Body of pancreas (tissue), 4 donors: ENCODE results near the gene SCIN.

Experiments
- POLR2A ChIP-seq, 3 donors: fragments of 450-650 bp; IDR thresholded peaks; one replicate each; pipeline ENCODE4 v1.6.1; 2016; ENCODE audit warnings: antibody characterized with exemption in 3 of 3, mild to moderate bottlenecking in 2 of 3
- TF ChIP-seq, protein P1 (sequence below), 7 experiments: fragments of 450-650 bp in 4 of 7; fragments of 200-600 bp in 3 of 7; sonication (generic) in 3 of 7; IDR thresholded peaks; one replicate each; pipeline ENCODE4 v1.5.1; 2016 to 2019; ENCODE audit warnings: antibody characterized with exemption in 7 of 7

DNA sequence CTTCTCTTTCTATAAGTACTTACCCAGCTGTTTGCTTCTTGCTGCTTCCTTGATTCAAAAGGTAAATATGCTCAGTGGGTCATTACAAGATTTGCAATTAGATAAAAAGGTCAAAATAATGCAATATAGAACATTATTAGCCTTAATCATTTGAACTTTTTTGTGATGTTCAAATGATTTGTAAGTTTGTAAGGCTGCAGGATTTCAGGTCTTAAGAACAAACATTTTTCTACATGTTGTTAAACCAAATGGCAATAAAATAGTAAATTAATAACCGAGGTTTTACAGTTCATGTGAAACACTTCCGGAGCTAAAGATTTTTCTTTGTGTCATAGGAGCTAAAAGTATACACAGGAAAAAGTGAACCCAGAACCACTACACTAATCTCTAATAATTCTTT is 16.2 kb upstream of the SCIN start:
- TF ChIP-seq, protein P1, sequence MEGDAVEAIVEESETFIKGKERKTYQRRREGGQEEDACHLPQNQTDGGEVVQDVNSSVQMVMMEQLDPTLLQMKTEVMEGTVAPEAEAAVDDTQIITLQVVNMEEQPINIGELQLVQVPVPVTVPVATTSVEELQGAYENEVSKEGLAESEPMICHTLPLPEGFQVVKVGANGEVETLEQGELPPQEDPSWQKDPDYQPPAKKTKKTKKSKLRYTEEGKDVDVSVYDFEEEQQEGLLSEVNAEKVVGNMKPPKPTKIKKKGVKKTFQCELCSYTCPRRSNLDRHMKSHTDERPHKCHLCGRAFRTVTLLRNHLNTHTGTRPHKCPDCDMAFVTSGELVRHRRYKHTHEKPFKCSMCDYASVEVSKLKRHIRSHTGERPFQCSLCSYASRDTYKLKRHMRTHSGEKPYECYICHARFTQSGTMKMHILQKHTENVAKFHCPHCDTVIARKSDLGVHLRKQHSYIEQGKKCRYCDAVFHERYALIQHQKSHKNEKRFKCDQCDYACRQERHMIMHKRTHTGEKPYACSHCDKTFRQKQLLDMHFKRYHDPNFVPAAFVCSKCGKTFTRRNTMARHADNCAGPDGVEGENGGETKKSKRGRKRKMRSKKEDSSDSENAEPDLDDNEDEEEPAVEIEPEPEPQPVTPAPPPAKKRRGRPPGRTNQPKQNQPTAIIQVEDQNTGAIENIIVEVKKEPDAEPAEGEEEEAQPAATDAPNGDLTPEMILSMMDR (IDR thresholded peaks at IDR 0.05): no peak
- no peak for TF ChIP-seq POLR2A (IDR thresholded peaks at IDR 0.05)
